Chondrocyte (in vitro differentiated cells): ENCODE data around the gene ATAD3C. TPM values are rescaled to one million over a fixed set of nuclear protein-coding genes. Genes with fewer than 3 reads are reported as not detected.
"Not testable (repeated sequence)": the region's sequence is repeated elsewhere in the genome, so short reads cannot be mapped to it uniquely, and the experiment has no call there.

Experiments used
- DNase-seq: peaks from one replicate; pipeline ENCODE4 v3.0.0; 2021; ENCODE audit warnings: mixed read lengths, low spot score
- H3K27ac Mint-ChIP-seq: one replicate; pipeline ENCODE4 v1.8.0; 2021; ENCODE audit warnings: mild to moderate bottlenecking, moderate library complexity, mixed read lengths; ENCODE audit not compliant: unreplicated experiment
- H3K27me3 Mint-ChIP-seq: 2 replicates; pipeline ENCODE4 v1.8.0; 2021; ENCODE audit warnings: low read depth, mixed read lengths
- H3K36me3 Mint-ChIP-seq: 2 replicates; pipeline ENCODE4 v1.8.0; 2021; ENCODE audit warnings: low read depth, mixed read lengths
- H3K4me1 Mint-ChIP-seq: 2 replicates; pipeline ENCODE4 v1.8.0; 2021; ENCODE audit warnings: low read depth, mild to moderate bottlenecking, mixed read lengths
- H3K4me3 Mint-ChIP-seq: one replicate; pipeline ENCODE4 v1.8.0; 2021; ENCODE audit warnings: mild to moderate bottlenecking, moderate library complexity, mixed read lengths; ENCODE audit not compliant: unreplicated experiment
- H3K9me3 Mint-ChIP-seq: 2 replicates; pipeline ENCODE4 v1.8.0; 2021; ENCODE audit warnings: low read depth, mixed read lengths
- total RNA-seq: library from RNA; stranded (reverse); gene quantifications from 3 replicates; pipeline ENCODE4 v1.2.1, GENCODE V29; 2021
- TF ChIP-seq, protein P1 (sequence below): fragments of 200-600 bp; sonication (generic); IDR thresholded peaks from 2 replicates; pipeline ENCODE4 v1.5.0; 2021; ENCODE audit warnings: antibody characterized with exemption, mild to moderate bottlenecking, moderate library complexity

The ATAD3C gene
- total RNA-seq, 1 donor from 2014 or later, result 1.3 TPM

DNA sequence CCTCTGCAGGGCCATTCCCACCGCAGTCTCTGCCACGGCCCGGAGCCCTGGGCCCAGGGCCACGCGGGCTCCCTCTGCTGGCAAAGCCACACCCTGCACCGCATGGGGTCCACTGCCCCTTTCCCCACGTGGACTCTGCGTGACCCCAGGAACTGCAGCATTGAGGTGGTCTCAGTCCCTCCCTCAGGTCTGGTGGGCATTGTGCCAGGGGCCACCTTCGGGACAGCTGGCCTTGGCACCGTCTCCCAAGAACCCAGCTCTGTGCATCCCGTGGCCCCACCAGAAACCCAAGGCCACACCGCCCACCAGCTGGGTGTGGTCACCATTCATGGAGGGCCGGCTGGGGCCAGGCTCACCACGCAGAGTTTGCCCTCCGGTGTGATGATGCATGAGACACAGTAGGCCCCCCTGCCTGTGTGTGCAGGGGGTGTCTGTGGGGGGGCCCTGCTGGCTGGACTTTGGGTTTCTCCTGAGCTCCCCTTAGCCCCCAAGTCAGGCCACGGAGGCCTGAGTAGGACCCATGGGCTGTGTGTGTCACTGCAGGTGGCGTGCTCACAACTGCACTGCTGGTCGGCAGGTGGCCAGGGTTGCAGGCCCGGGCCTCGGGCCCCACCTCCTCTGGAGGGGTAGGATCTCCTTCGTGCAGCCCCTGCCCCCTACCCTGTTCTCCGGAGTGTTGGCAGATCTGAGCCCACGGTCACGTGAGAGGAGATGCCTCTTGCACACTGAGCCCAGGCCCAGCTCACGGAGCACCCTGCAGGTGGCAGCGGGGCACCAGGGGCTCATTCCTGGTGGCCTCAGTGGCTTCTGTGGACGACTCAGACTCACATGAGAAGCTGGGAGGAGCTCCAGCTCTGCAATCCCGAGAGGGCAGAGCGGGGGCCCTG lies 8.2 kb upstream of the ATAD3C start:
- TF ChIP-seq, protein P1, sequence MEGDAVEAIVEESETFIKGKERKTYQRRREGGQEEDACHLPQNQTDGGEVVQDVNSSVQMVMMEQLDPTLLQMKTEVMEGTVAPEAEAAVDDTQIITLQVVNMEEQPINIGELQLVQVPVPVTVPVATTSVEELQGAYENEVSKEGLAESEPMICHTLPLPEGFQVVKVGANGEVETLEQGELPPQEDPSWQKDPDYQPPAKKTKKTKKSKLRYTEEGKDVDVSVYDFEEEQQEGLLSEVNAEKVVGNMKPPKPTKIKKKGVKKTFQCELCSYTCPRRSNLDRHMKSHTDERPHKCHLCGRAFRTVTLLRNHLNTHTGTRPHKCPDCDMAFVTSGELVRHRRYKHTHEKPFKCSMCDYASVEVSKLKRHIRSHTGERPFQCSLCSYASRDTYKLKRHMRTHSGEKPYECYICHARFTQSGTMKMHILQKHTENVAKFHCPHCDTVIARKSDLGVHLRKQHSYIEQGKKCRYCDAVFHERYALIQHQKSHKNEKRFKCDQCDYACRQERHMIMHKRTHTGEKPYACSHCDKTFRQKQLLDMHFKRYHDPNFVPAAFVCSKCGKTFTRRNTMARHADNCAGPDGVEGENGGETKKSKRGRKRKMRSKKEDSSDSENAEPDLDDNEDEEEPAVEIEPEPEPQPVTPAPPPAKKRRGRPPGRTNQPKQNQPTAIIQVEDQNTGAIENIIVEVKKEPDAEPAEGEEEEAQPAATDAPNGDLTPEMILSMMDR, result peak; percentile 85
- H3K36me3 Mint-ChIP-seq, result no peaks in the 10 kb centered on the region
- no peak for DNase-seq
- H3K4me1 Mint-ChIP-seq, result peaks cover 3% of the 10 kb centered on the region
- no peaks in the 10 kb centered on the region for H3K9me3 Mint-ChIP-seq
- H3K27ac Mint-ChIP-seq, result no peak overlapping the region
- no peak overlapping the region for H3K4me3 Mint-ChIP-seq
- no peaks in the 10 kb centered on the region for H3K27me3 Mint-ChIP-seq

GRCh38 chr1:1442069-1442770 lies 7.3 kb upstream of the ATAD3C start:
- H3K4me3 Mint-ChIP-seq, result no peak overlapping the region
- TF ChIP-seq, protein P1, result no peak
- H3K9me3 Mint-ChIP-seq, result no peaks in the 10 kb centered on the region
- no peaks in the 10 kb centered on the region for H3K27me3 Mint-ChIP-seq
- no peak overlapping the region for H3K27ac Mint-ChIP-seq
- H3K4me1 Mint-ChIP-seq, result peaks cover 3% of the 10 kb centered on the region
- no peak for DNase-seq
- H3K36me3 Mint-ChIP-seq, result no peaks in the 10 kb centered on the region

GRCh38 chr1:1446631-1447030 lies 2.9 kb upstream of the ATAD3C start:
- not testable (repeated sequence) for H3K27me3 Mint-ChIP-seq, H3K4me1 Mint-ChIP-seq, H3K27ac Mint-ChIP-seq

GRCh38 chr1:1450616-1451015 lies 1.1 kb downstream of the ATAD3C start:
- not testable (repeated sequence) for H3K27me3 Mint-ChIP-seq, H3K4me1 Mint-ChIP-seq, DNase-seq, H3K9me3 Mint-ChIP-seq, H3K27ac Mint-ChIP-seq, H3K36me3 Mint-ChIP-seq, H3K4me3 Mint-ChIP-seq

More at GRCh38 chr1:1446631-1447030, 2.9 kb upstream of the ATAD3C start:
- H3K9me3 Mint-ChIP-seq, DNase-seq, H3K36me3 Mint-ChIP-seq, H3K4me3 Mint-ChIP-seq: not testable (repeated sequence)

DNA sequence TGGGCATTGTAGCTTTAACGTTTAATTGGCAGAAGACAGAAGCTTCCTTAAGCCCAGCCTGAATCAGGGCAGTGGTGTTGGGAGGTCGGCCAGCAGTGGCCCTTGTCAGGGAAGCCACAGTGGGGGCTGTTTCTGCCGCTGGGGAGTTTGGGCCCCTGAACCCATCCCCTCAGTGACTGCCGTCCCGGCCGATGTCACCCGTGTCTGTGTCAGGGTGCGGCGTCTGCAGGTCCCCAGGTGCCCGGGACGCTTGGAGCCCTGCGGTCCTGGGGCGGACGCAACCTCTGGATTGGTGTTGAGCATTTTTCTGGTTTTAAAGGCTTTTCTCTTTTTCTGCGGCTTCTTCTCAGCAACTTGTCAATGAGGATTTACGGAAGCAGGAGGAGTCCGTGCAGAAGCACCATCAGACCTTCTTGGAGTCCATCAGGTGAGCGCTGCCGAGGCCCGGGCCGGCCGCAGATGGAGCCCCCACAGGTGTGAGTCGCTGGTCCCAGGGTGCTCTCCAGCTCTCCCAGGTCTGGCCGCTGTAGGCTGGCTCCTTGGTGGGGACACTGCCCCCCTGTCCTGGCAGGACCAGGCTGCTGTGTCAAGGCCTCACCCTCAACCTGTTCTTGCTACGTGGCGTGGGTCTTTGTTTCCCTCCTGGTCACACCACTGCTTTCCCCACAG lies 2.3 kb downstream of the ATAD3C start:
- H3K36me3 Mint-ChIP-seq, result no peaks in the 10 kb centered on the region
- no peak for DNase-seq
- H3K4me3 Mint-ChIP-seq, result no peak overlapping the region
- no peaks in the 10 kb centered on the region for H3K9me3 Mint-ChIP-seq
- no peak overlapping the region for H3K27ac Mint-ChIP-seq
- peaks cover 8% of the 10 kb centered on the region for H3K27me3 Mint-ChIP-seq
- TF ChIP-seq, protein P1, result no peak
- H3K4me1 Mint-ChIP-seq, result no peaks in the 10 kb centered on the region

DNA sequence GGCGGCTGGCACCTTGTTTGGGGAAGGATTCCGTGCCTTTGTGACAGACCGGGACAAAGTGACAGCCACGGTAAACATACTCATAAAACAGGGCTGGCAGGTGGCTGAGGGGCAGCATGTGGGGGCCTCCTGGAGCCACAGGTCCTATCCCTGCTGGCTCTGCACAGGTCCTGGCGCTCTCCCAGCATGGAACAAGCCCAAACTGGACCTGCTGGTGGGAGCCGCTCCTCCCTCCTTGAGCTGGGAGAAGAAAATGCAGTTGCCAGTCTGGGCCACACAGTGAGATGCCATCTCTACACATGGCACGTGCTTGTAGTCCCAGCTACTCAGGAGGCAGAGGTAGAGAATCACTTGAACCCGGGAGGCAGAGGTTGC lies 2.9 kb downstream of the ATAD3C start:
- DNase-seq, H3K27me3 Mint-ChIP-seq, H3K36me3 Mint-ChIP-seq, H3K9me3 Mint-ChIP-seq, H3K4me3 Mint-ChIP-seq, H3K27ac Mint-ChIP-seq, H3K4me1 Mint-ChIP-seq: not testable (repeated sequence)
